ENCODE measurements around the gene RARB.

The RARB gene

GRCh38 chr3:25430287-25430934 is 2.3 kb downstream of the RARB start:
- H3K36me3 ChIP-seq (ENCODE audit: control insufficient read depth, insufficient read depth, low read length) = no peaks in the 10 kb centered on the region
- no peak for DNase-seq (ENCODE audit: low read depth, low spot score)
- H3K4me1 ChIP-seq (ENCODE audit: control insufficient read depth, insufficient read depth, low read length) = peaks cover 8% of the 10 kb centered on the region
- no peak overlapping the region for H3K27ac ChIP-seq (ENCODE audit: low read length)
- no CpG with 5 or more reads among the region's 5 CpGs for WGBS (ENCODE audit: insufficient coverage, insufficient read length)
- H3K27me3 ChIP-seq (ENCODE audit: control insufficient read depth, insufficient read depth, low read length) = peaks cover 3% of the 10 kb centered on the region; the same call in 1 of the 2 replicates
- H3K4me3 ChIP-seq (ENCODE audit: low read length) = no peak overlapping the region
- H3K9me3 ChIP-seq (ENCODE audit: control insufficient read depth, insufficient read depth, low read length) = no peaks in the 10 kb centered on the region

GRCh38 chr3:25430935-25431770 is 3.1 kb downstream of the RARB start:
- Histone ChIP-seq H3K27me3 (ENCODE audit: control insufficient read depth, insufficient read depth, low read length) (peaks cover 3% of the 10 kb centered on the region; the same call in 1 of the 2 replicates), H3K4me3 (ENCODE audit: low read length) (no peak overlapping the region), H3K36me3 (ENCODE audit: control insufficient read depth, insufficient read depth, low read length) (no peaks in the 10 kb centered on the region), H3K27ac (ENCODE audit: low read length) (no peak overlapping the region), H3K9me3 (ENCODE audit: control insufficient read depth, insufficient read depth, low read length) (no peaks in the 10 kb centered on the region), H3K4me1 (ENCODE audit: control insufficient read depth, insufficient read depth, low read length) (peaks cover 8% of the 10 kb centered on the region)
- no CpG with 5 or more reads among the region's 6 CpGs for WGBS (ENCODE audit: insufficient coverage, insufficient read length)
- DNase-seq (ENCODE audit: low read depth, low spot score) = no peak

- Histone ChIP-seq H3K27ac (ENCODE audit: low read length) (no peak overlapping the region), H3K27me3 (ENCODE audit: control insufficient read depth, insufficient read depth, low read length) (peaks cover 3% of the 10 kb centered on the region; the same call in 1 of the 2 replicates), H3K36me3 (ENCODE audit: control insufficient read depth, insufficient read depth, low read length) (no peaks in the 10 kb centered on the region), H3K4me3 (ENCODE audit: low read length) (no peak overlapping the region), H3K9me3 (ENCODE audit: control insufficient read depth, insufficient read depth, low read length) (no peaks in the 10 kb centered on the region), H3K4me1 (ENCODE audit: control insufficient read depth, insufficient read depth, low read length) (peaks cover 5% of the 10 kb centered on the region)
- WGBS (ENCODE audit: insufficient coverage, insufficient read length) = no CpG with 5 or more reads among the region's 4 CpGs
- DNase-seq (ENCODE audit: low read depth, low spot score) = no peak
Measured at GRCh38 chr3:25432176-25432720, 4.2 kb downstream of the RARB start.

GRCh38 chr3:25433106-25433505 is 5.0 kb downstream of the RARB start:
- H3K27ac ChIP-seq (ENCODE audit: low read length) = no peak overlapping the region
- DNase-seq (ENCODE audit: low read depth, low spot score) = no peak
- no peaks in the 10 kb centered on the region for H3K9me3 ChIP-seq (ENCODE audit: control insufficient read depth, insufficient read depth, low read length)
- no peak overlapping the region for H3K4me3 ChIP-seq (ENCODE audit: low read length)
- peaks cover 5% of the 10 kb centered on the region for H3K4me1 ChIP-seq (ENCODE audit: control insufficient read depth, insufficient read depth, low read length)
- peaks cover 3% of the 10 kb centered on the region; the same call in 1 of the 2 replicates for H3K27me3 ChIP-seq (ENCODE audit: control insufficient read depth, insufficient read depth, low read length)
- H3K36me3 ChIP-seq (ENCODE audit: control insufficient read depth, insufficient read depth, low read length) = no peaks in the 10 kb centered on the region
- no CpG with 5 or more reads among the region's 2 CpGs for WGBS (ENCODE audit: insufficient coverage, insufficient read length)

- H3K27me3 ChIP-seq (ENCODE audit: control insufficient read depth, insufficient read depth, low read length) = no peaks in the 10 kb centered on the region
- peaks cover 2% of the 10 kb centered on the region; the same call in 1 of the 2 replicates for H3K4me1 ChIP-seq (ENCODE audit: control insufficient read depth, insufficient read depth, low read length)
- no peak for DNase-seq (ENCODE audit: low read depth, low spot score)
- no peaks in the 10 kb centered on the region for H3K9me3 ChIP-seq (ENCODE audit: control insufficient read depth, insufficient read depth, low read length)
- no CpG with 5 or more reads among the region's 5 CpGs for WGBS (ENCODE audit: insufficient coverage, insufficient read length)
- H3K36me3 ChIP-seq (ENCODE audit: control insufficient read depth, insufficient read depth, low read length) = no peaks in the 10 kb centered on the region
- H3K4me3 ChIP-seq (ENCODE audit: low read length) = no peak overlapping the region
- no peak overlapping the region for H3K27ac ChIP-seq (ENCODE audit: low read length)
Measured at GRCh38 chr3:25433868-25434267, 5.8 kb downstream of the RARB start.

GRCh38 chr3:25437953-25438352 is 9.9 kb downstream of the RARB start:
- Histone ChIP-seq H3K4me3 (ENCODE audit: low read length) (no peak overlapping the region), H3K27ac (ENCODE audit: low read length) (no peak overlapping the region), H3K27me3 (ENCODE audit: control insufficient read depth, insufficient read depth, low read length) (no peaks in the 10 kb centered on the region), H3K4me1 (ENCODE audit: control insufficient read depth, insufficient read depth, low read length) (peaks cover 2% of the 10 kb centered on the region; the same call in 1 of the 2 replicates), H3K9me3 (ENCODE audit: control insufficient read depth, insufficient read depth, low read length) (no peaks in the 10 kb centered on the region), H3K36me3 (ENCODE audit: control insufficient read depth, insufficient read depth, low read length) (no peaks in the 10 kb centered on the region)
- no CpG with 5 or more reads among the region's 6 CpGs for WGBS (ENCODE audit: insufficient coverage, insufficient read length)
- no peak for DNase-seq (ENCODE audit: low read depth, low spot score)

GRCh38 chr3:25438791-25439555 is 10.9 kb downstream of the RARB start:
- no peak overlapping the region for H3K4me3 ChIP-seq (ENCODE audit: low read length)
- no peaks in the 10 kb centered on the region for H3K36me3 ChIP-seq (ENCODE audit: control insufficient read depth, insufficient read depth, low read length)
- H3K27ac ChIP-seq (ENCODE audit: low read length) = no peak overlapping the region

GRCh38 chr3:25441234-25441856 is 13.3 kb downstream of the RARB start:
- no peak overlapping the region for H3K4me3 ChIP-seq (ENCODE audit: low read length)
- no peak for DNase-seq (ENCODE audit: low read depth, low spot score)
- H3K4me1 ChIP-seq (ENCODE audit: control insufficient read depth, insufficient read depth, low read length) = no peaks in the 10 kb centered on the region
- H3K9me3 ChIP-seq (ENCODE audit: control insufficient read depth, insufficient read depth, low read length) = no peaks in the 10 kb centered on the region
- WGBS (ENCODE audit: insufficient coverage, insufficient read length) = no CpG with 5 or more reads among the region's 17 CpGs
- H3K36me3 ChIP-seq (ENCODE audit: control insufficient read depth, insufficient read depth, low read length) = no peaks in the 10 kb centered on the region
- no peak overlapping the region for H3K27ac ChIP-seq (ENCODE audit: low read length)
- H3K27me3 ChIP-seq (ENCODE audit: control insufficient read depth, insufficient read depth, low read length) = no peaks in the 10 kb centered on the region

More at GRCh38 chr3:25438791-25439555, 10.9 kb downstream of the RARB start:
- WGBS (ENCODE audit: insufficient coverage, insufficient read length) = no CpG with 5 or more reads among the region's 6 CpGs
- DNase-seq (ENCODE audit: low read depth, low spot score) = no peak
- no peaks in the 10 kb centered on the region for H3K9me3 ChIP-seq (ENCODE audit: control insufficient read depth, insufficient read depth, low read length)
- H3K4me1 ChIP-seq (ENCODE audit: control insufficient read depth, insufficient read depth, low read length) = 0 out of 2 replicates have a peak, but pooled peaks cover under 1% of the 10 kb centered on the region
- H3K27me3 ChIP-seq (ENCODE audit: control insufficient read depth, insufficient read depth, low read length) = no peaks in the 10 kb centered on the region

GRCh38 chr3:25442486-25442885 is 14.4 kb downstream of the RARB start:
- no CpG with 5 or more reads among the region's 3 CpGs for WGBS (ENCODE audit: insufficient coverage, insufficient read length)
- no peak overlapping the region for H3K27ac ChIP-seq (ENCODE audit: low read length)

More at GRCh38 chr3:25442486-25442885, 14.4 kb downstream of the RARB start:
- no peak for DNase-seq (ENCODE audit: low read depth, low spot score)
- H3K36me3 ChIP-seq (ENCODE audit: control insufficient read depth, insufficient read depth, low read length) = no peaks in the 10 kb centered on the region
- no peaks in the 10 kb centered on the region for H3K27me3 ChIP-seq (ENCODE audit: control insufficient read depth, insufficient read depth, low read length)
- no peaks in the 10 kb centered on the region for H3K4me1 ChIP-seq (ENCODE audit: control insufficient read depth, insufficient read depth, low read length)
- no peaks in the 10 kb centered on the region for H3K9me3 ChIP-seq (ENCODE audit: control insufficient read depth, insufficient read depth, low read length)
- no peak overlapping the region for H3K4me3 ChIP-seq (ENCODE audit: low read length)
